GM12872 (cell line): ENCODE measurements around the gene THPO.

ENCODE experiments used
- CTCF ChIP-seq: IDR thresholded peaks from 3 replicates; pipeline ENCODE4 v1.5.1; 2011; ENCODE audit warnings: low read depth, mild to moderate bottlenecking, low read length, moderate library complexity; ENCODE audit not compliant: insufficient read depth

Gene THPO

GRCh38 chr3:184345317-184346144 is 32.5 kb downstream of the THPO start:
- peak; percentile 62; the same call in 2 of the 3 replicates for TF ChIP-seq CTCF

- no peak for TF ChIP-seq CTCF
Observed at GRCh38 chr3:184344579-184345316, 33.3 kb downstream of the THPO start.

GRCh38 chr3:184343200-184343876 is 34.7 kb downstream of the THPO start:
- TF ChIP-seq CTCF, result no peak

- TF ChIP-seq CTCF, result no peak
Observed at GRCh38 chr3:184341925-184342324, 36.1 kb downstream of the THPO start.

GRCh38 chr3:184339001-184339400 is 39.0 kb downstream of the THPO start:
- TF ChIP-seq CTCF, result no peak

GRCh38 chr3:184338511-184338945 is 39.5 kb downstream of the THPO start:
- TF ChIP-seq CTCF, result no peak

- no peak for TF ChIP-seq CTCF
Observed at GRCh38 chr3:184337981-184338380, 40.0 kb downstream of the THPO start.
